HepG2 (cell line): ENCODE results near the gene DHRS12. TPM values are rescaled to one million over a fixed set of nuclear protein-coding genes. Genes with fewer than 3 reads are reported as not detected.

ENCODE experiments used
- ARID4A ChIP-seq: sonication (generic); formaldehyde crosslinking; IDR thresholded peaks from 2 replicates; pipeline ENCODE4 v1.5.0; 2020; ENCODE audit warnings: mild to moderate bottlenecking, missing genetic modification reagents, borderline replicate concordance
- CC2D1A ChIP-seq: sonication (generic); formaldehyde crosslinking; IDR thresholded peaks from 2 replicates; pipeline ENCODE4 v1.8.1; 2023; ENCODE audit warnings: mild to moderate bottlenecking, missing genetic modification reagents
- CEBPB ChIP-seq: IDR thresholded peaks from 2 replicates; pipeline ENCODE4 v1.6.1; 2011; ENCODE audit warnings: low read depth, low read length, improper control_type of control experiment, borderline replicate concordance
- FOSL2 ChIP-seq: sonication (generic); formaldehyde crosslinking; IDR thresholded peaks from 2 replicates; pipeline ENCODE4 v1.4.0; 2020; ENCODE audit warnings: missing genetic modification reagents
- FOXM1 ChIP-seq: sonication (generic); formaldehyde crosslinking; IDR thresholded peaks from 2 replicates; pipeline ENCODE4 v1.5.0; 2020; ENCODE audit warnings: missing genetic modification reagents
- GPBP1L1 ChIP-seq: sonication (generic); formaldehyde crosslinking; IDR thresholded peaks from 2 replicates; pipeline ENCODE4 v1.5.0; 2020; ENCODE audit warnings: mild to moderate bottlenecking, missing genetic modification reagents
- HBP1 ChIP-seq: IDR thresholded peaks from 2 replicates; pipeline ENCODE4 v1.6.1; 2016; ENCODE audit warnings: low read depth, control low read depth
- HNRNPLL ChIP-seq: fragments of 200-400 bp; formaldehyde crosslinking; IDR thresholded peaks from 2 replicates; pipeline ENCODE4 v1.6.1; 2017; ENCODE audit warnings: mild to moderate bottlenecking, low read depth, low read length; ENCODE audit not compliant: poor library complexity, severe bottlenecking
- TEAD2 ChIP-seq: sonication (generic); formaldehyde crosslinking; IDR thresholded peaks from 2 replicates; pipeline ENCODE4 v1.9.0; 2021; ENCODE audit warnings: missing genetic modification reagents
- THAP11 ChIP-seq: IDR thresholded peaks from 2 replicates; pipeline ENCODE4 v1.6.1; 2016; ENCODE audit warnings: missing biosample characterization, missing genetic modification reagents
- WIZ ChIP-seq: sonication (generic); formaldehyde crosslinking; IDR thresholded peaks from 2 replicates; pipeline ENCODE4 v1.5.1; 2020; ENCODE audit warnings: mild to moderate bottlenecking, missing genetic modification reagents
- ZFP36L1 ChIP-seq: sonication (generic); formaldehyde crosslinking; IDR thresholded peaks from 2 replicates; pipeline ENCODE4 v1.8.0; 2022; ENCODE audit warnings: mild to moderate bottlenecking, missing genetic modification reagents, moderate library complexity
- ZMAT5 ChIP-seq: sonication (generic); formaldehyde crosslinking; IDR thresholded peaks from 2 replicates; pipeline ENCODE4 v1.5.0; 2020; ENCODE audit warnings: mild to moderate bottlenecking, low read depth, missing genetic modification reagents, borderline replicate concordance
- ZNF18 ChIP-seq: sonication (generic); formaldehyde crosslinking; IDR thresholded peaks from 2 replicates; pipeline ENCODE4 v1.8.0; 2022; ENCODE audit warnings: mild to moderate bottlenecking, missing genetic modification reagents; ENCODE audit not compliant: insufficient replicate concordance
- ZNF563 ChIP-seq: sonication (generic); formaldehyde crosslinking; IDR thresholded peaks from 2 replicates; pipeline ENCODE4 v1.8.0; 2022; ENCODE audit warnings: mild to moderate bottlenecking, moderate library complexity, missing genetic modification reagents
- ZNF589 ChIP-seq: sonication (generic); formaldehyde crosslinking; conservative IDR thresholded peaks from 2 replicates; pipeline ENCODE4 v1.8.0; 2022; ENCODE audit warnings: mild to moderate bottlenecking, moderate library complexity, missing genetic modification reagents
- ZNF670 ChIP-seq: sonication (generic); formaldehyde crosslinking; IDR thresholded peaks from 2 replicates; pipeline ENCODE4 v1.8.0; 2022; ENCODE audit warnings: mild to moderate bottlenecking, missing genetic modification reagents, borderline replicate concordance
- polyA plus RNA-seq, 8 experiments: library from polyadenylated mRNA; depleted of rRNA in 3 of 8; stranded (reverse) in 7 of 8; unstranded in 1 of 8; fragments of >200 nt; fragmentation: Illumina TruSeq in 4 of 8; extraction: Trizol in 4 of 8; gene quantifications; 2 replicates each; pipeline versions ENCODE4 v1.2.1 to v1.2.3, GENCODE V29; 2011 to 2016; ENCODE audit warnings: low read depth in 4 of 8, missing spikeins in 1 of 8, mixed read lengths in 1 of 8; ENCODE audit not compliant: insufficient read depth in 1 of 8
- total RNA-seq, 5 experiments: library from RNA; depleted of rRNA; stranded (reverse); fragments of >200 nt; fragmentation: Illumina TruSeq; extraction: Trizol; gene quantifications; 2 replicates each; pipeline ENCODE4 v1.2.3, GENCODE V29; 2016; ENCODE audit warnings: low read depth in 1 of 5

Gene DHRS12
- total and polyA plus RNA-seq, 2 of the 13 experiments (the other 11 are each of a cell fraction or from before 2014, with no cell fraction given): 7.2 to 8.4 TPM

- TF ChIP-seq HBP1 (CRISPR knock-in tag) (no peak), ZNF589 (CRISPR knock-in tag) (no peak), ZNF670 (CRISPR knock-in tag) (no peak), ZMAT5 (CRISPR knock-in tag) (no peak), GPBP1L1 (CRISPR knock-in tag) (no peak), FOSL2 (CRISPR knock-in tag) (peak; percentile 98), FOXM1 (CRISPR knock-in tag) (no peak), WIZ (CRISPR knock-in tag) (no peak), HNRNPLL (no peak), CEBPB (no peak), ZNF563 (CRISPR knock-in tag) (no peak), CC2D1A (CRISPR knock-in tag) (no peak), ARID4A (CRISPR knock-in tag) (no peak), ZFP36L1 (no peak), THAP11 (peak; percentile 35; the same call in 1 of the 2 replicates), ZNF18 (CRISPR knock-in tag) (no peak), TEAD2 (CRISPR knock-in tag) (no peak)
These were observed 39.5 kb downstream of the DHRS12 start (continued) for GRCh38 chr13:51764184-51765141.
